ENCODE measurements around the gene TTC21A.

DNA sequence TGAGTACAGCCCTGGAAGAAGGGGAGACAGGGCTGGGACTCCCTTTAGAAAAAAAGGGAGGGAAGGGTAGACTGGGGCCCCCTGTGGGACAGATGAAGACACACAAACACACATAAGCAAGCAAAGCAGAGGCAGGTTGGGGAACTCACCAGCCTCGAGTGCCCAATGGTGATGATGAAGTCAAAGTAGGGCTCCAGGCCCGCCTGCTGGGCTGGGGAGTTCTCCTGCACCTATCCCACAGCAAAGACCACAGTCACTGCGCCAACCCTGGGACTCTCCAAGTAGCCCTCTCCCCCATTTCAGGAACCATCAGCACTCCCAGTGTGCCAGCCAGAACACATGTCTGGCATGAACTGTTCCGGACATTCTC, 4.2 kb upstream of the TTC21A start:
- TF ChIP-seq, protein P1, sequence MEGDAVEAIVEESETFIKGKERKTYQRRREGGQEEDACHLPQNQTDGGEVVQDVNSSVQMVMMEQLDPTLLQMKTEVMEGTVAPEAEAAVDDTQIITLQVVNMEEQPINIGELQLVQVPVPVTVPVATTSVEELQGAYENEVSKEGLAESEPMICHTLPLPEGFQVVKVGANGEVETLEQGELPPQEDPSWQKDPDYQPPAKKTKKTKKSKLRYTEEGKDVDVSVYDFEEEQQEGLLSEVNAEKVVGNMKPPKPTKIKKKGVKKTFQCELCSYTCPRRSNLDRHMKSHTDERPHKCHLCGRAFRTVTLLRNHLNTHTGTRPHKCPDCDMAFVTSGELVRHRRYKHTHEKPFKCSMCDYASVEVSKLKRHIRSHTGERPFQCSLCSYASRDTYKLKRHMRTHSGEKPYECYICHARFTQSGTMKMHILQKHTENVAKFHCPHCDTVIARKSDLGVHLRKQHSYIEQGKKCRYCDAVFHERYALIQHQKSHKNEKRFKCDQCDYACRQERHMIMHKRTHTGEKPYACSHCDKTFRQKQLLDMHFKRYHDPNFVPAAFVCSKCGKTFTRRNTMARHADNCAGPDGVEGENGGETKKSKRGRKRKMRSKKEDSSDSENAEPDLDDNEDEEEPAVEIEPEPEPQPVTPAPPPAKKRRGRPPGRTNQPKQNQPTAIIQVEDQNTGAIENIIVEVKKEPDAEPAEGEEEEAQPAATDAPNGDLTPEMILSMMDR (conservative IDR thresholded peaks at IDR 0.05 in 1 of 2, IDR thresholded peaks at IDR 0.05 in 1 of 2; ENCODE audit: low read depth in 1 of 2, low read length in 2 of 2): no peak
- no peak for TF ChIP-seq EZH2 (IDR thresholded peaks at IDR 0.05; ENCODE audit: low read length, missing control alignments)

Data from fibroblast of lung (primary cell).